H9 (cell line): Measurements from ENCODE around the gene FAM13A. TPM values are rescaled to one million over a fixed set of nuclear protein-coding genes. Genes with fewer than 3 reads are reported as not detected.
A peak's percentile ranks its signal among the peaks of the same experiment; 100 is the strongest.

Experiments
- DNase-seq: peaks from one replicate; pipeline ENCODE4 v3.0.0-alpha.2; 2017
- H2AFZ ChIP-seq: one replicate; pipeline ENCODE4 v1.6.1; 2013; ENCODE audit warnings: mild to moderate bottlenecking, low read length, control low read depth, moderate library complexity
- H2AK5ac ChIP-seq: 2 replicates; pipeline ENCODE4 v1.6.1; 2013; ENCODE audit warnings: low read length, control low read depth, mixed read lengths; ENCODE audit not compliant: insufficient read length
- H2BK120ac ChIP-seq: one replicate; pipeline ENCODE4 v1.6.1; 2013; ENCODE audit warnings: low read depth, mild to moderate bottlenecking, low read length, control low read depth, inconsistent platforms; ENCODE audit not compliant: poor library complexity, severe bottlenecking
- H2BK12ac ChIP-seq: 2 replicates; pipeline ENCODE4 v1.6.1; 2013; ENCODE audit warnings: low read length, control low read depth, mixed read lengths, low read depth; ENCODE audit not compliant: insufficient read length
- H2BK15ac ChIP-seq: 2 replicates; pipeline ENCODE4 v1.6.1; 2013; ENCODE audit warnings: low read depth, low read length, control low read depth
- H2BK20ac ChIP-seq: one replicate; pipeline ENCODE4 v1.6.1; 2013; ENCODE audit warnings: low read depth, mild to moderate bottlenecking, low read length, control low read depth, inconsistent platforms; ENCODE audit not compliant: poor library complexity, severe bottlenecking
- H2BK5ac ChIP-seq: 2 replicates; pipeline ENCODE4 v1.6.1; 2013; ENCODE audit warnings: low read length, control low read depth, mixed read lengths; ENCODE audit not compliant: insufficient read length
- H3K14ac ChIP-seq: 2 replicates; pipeline ENCODE4 v1.6.1; 2013; ENCODE audit warnings: low read length, control low read depth; ENCODE audit not compliant: insufficient read depth
- H3K18ac ChIP-seq: 2 replicates; pipeline ENCODE4 v1.6.1; 2013; ENCODE audit warnings: low read depth, mild to moderate bottlenecking, mixed read lengths, low read length, control low read depth; ENCODE audit not compliant: insufficient read length
- H3K23ac ChIP-seq: 2 replicates; pipeline ENCODE4 v1.6.1; 2013; ENCODE audit warnings: low read length, control low read depth, mixed read lengths, low read depth; ENCODE audit not compliant: insufficient read length
- H3K23me2 ChIP-seq: 2 replicates; pipeline ENCODE4 v1.6.1; 2013; ENCODE audit warnings: low read depth, mild to moderate bottlenecking, mixed read lengths, low read length, control low read depth; ENCODE audit not compliant: insufficient read length, poor library complexity, severe bottlenecking
- H3K27ac ChIP-seq: 2 replicates; pipeline ENCODE4 v1.5.1; 2013; ENCODE audit warnings: low read length, control low read depth, mixed read lengths, low read depth; ENCODE audit not compliant: insufficient read length
- H3K27me3 ChIP-seq: 2 replicates; pipeline ENCODE4 v1.6.1; 2013; ENCODE audit warnings: low read length, control low read depth, inconsistent platforms; ENCODE audit not compliant: insufficient read depth
- H3K4ac ChIP-seq: 2 replicates; pipeline ENCODE4 v1.6.1; 2013; ENCODE audit warnings: low read depth, mild to moderate bottlenecking, control low read depth, inconsistent platforms, low read length, moderate library complexity
- H3K4me1 ChIP-seq: 2 replicates; pipeline ENCODE4 v1.6.1; 2013; ENCODE audit warnings: low read length, control low read depth, inconsistent platforms; ENCODE audit not compliant: insufficient read depth
- H3K4me2 ChIP-seq: 2 replicates; pipeline ENCODE4 v1.6.1; 2013; ENCODE audit warnings: low read length, control low read depth, mixed read lengths; ENCODE audit not compliant: insufficient read length, insufficient read depth
- H3K56ac ChIP-seq: 2 replicates; pipeline ENCODE4 v1.6.1; 2013; ENCODE audit warnings: low read depth, mild to moderate bottlenecking, mixed read lengths, low read length, control low read depth; ENCODE audit not compliant: insufficient read length
- H3K79me1 ChIP-seq: 2 replicates; pipeline ENCODE4 v1.6.1; 2013; ENCODE audit warnings: low read depth, mild to moderate bottlenecking, moderate library complexity, low read length, control low read depth, inconsistent platforms; ENCODE audit not compliant: insufficient read depth, poor library complexity, severe bottlenecking
- H3K79me2 ChIP-seq: 2 replicates; pipeline ENCODE4 v1.6.1; 2013; ENCODE audit warnings: low read length, control low read depth, inconsistent platforms; ENCODE audit not compliant: insufficient read depth
- H3K9ac ChIP-seq: 2 replicates; pipeline ENCODE4 v1.6.1; 2013; ENCODE audit warnings: low read length, control low read depth, mixed read lengths; ENCODE audit not compliant: insufficient read length; ENCODE audit errors: extremely low read depth
- H3K9me3 ChIP-seq: one replicate; pipeline ENCODE4 v1.6.1; 2013; ENCODE audit warnings: low read depth, low read length, inconsistent platforms; ENCODE audit not compliant: control insufficient read depth
- H3T11ph ChIP-seq: one replicate; pipeline ENCODE4 v1.6.1; 2013; ENCODE audit warnings: mild to moderate bottlenecking, low read length, control low read depth, inconsistent platforms
- H4K20me1 ChIP-seq: one replicate; pipeline ENCODE4 v1.6.1; 2013; ENCODE audit not compliant: control insufficient read depth, insufficient read length, insufficient read depth
- H4K5ac ChIP-seq: 2 replicates; pipeline ENCODE4 v1.6.1; 2013; ENCODE audit warnings: low read depth, mild to moderate bottlenecking, mixed read lengths, low read length, control low read depth; ENCODE audit not compliant: insufficient read length
- H4K8ac ChIP-seq: replicated peaks from 2 replicates; pipeline ENCODE4 v1.6.1; 2013; ENCODE audit warnings: low read length, control low read depth, mixed read lengths, low read depth; ENCODE audit not compliant: insufficient read length
- H4K91ac ChIP-seq: 2 replicates; pipeline ENCODE4 v1.6.1; 2013; ENCODE audit warnings: low read depth, mild to moderate bottlenecking, moderate library complexity, mixed read lengths, low read length, control low read depth; ENCODE audit not compliant: insufficient read length
- H3K27ac Mint-ChIP-seq, 3 experiments: 2 replicates in 2 of 3; 3 replicates in 1 of 3; pipeline ENCODE4 v1.8.0; 2020 to 2021; ENCODE audit warnings: mixed read lengths in 3 of 3, mild to moderate bottlenecking in 1 of 3, moderate library complexity in 1 of 3
- H3K27me3 Mint-ChIP-seq: 2 replicates; pipeline ENCODE4 v1.8.0; 2021; ENCODE audit warnings: low read depth, mild to moderate bottlenecking, moderate library complexity, mixed read lengths
- H3K36me3 Mint-ChIP-seq, 3 experiments: 2 replicates in 2 of 3; 3 replicates in 1 of 3; pipeline ENCODE4 v1.8.0; 2020 to 2021; ENCODE audit warnings: low read depth in 3 of 3, mixed read lengths in 3 of 3; ENCODE audit not compliant: insufficient read depth in 1 of 3
- H3K4me1 Mint-ChIP-seq, 2 experiments: 2 replicates each; pipeline ENCODE4 v1.8.0; 2020; ENCODE audit warnings: mixed read lengths in 2 of 2
- H3K4me3 Mint-ChIP-seq, 2 experiments: 2 replicates in 1 of 2; 3 replicates in 1 of 2; pipeline ENCODE4 v1.8.0; 2020 to 2021; ENCODE audit warnings: mild to moderate bottlenecking in 2 of 2, mixed read lengths in 2 of 2, moderate library complexity in 1 of 2
- H3K9me3 Mint-ChIP-seq, 2 experiments: 2 replicates in 1 of 2; 3 replicates in 1 of 2; pipeline ENCODE4 v1.8.0; 2020; ENCODE audit warnings: mild to moderate bottlenecking in 2 of 2, mixed read lengths in 2 of 2, moderate library complexity in 1 of 2
- WGBS: extraction: QIAGEN DNeasy Blood & Tissue Kit; methylation state at CpG from one replicate; pipeline ENCODE4 v1.1.7; 2013; ENCODE audit warnings: missing lambda C conversion rate, low lambda C conversion rate, mixed read lengths; ENCODE audit not compliant: insufficient read length; ENCODE audit errors: extremely low coverage; 5-methylcytosine and 5-hydroxymethylcytosine counted together
- total RNA-seq: library from RNA; stranded (reverse); gene quantifications from 2 replicates; pipeline ENCODE4 v1.2.1, GENCODE V29; 2021
- TF ChIP-seq, protein P1 (sequence below): fragments of 200-600 bp; sonication (generic); conservative IDR thresholded peaks from 3 replicates; pipeline ENCODE4 v1.8.0; 2021; ENCODE audit warnings: antibody characterized with exemption, mild to moderate bottlenecking

Gene FAM13A
- total RNA-seq, 1 experiment from 2014 or later = 12.7 TPM

GRCh38 chr4:88823058-88823919, 233.7 kb downstream of the FAM13A start:
- H3K56ac ChIP-seq = no peak overlapping the region
- no peak overlapping the region for H4K91ac ChIP-seq
- H3K27me3 ChIP-seq = no peaks in the 10 kb centered on the region
- Mint-ChIP-seq H3K27ac (peak overlapping the region; percentile 96 to 98 (median 98)), H3K27me3 (no peaks in the 10 kb centered on the region), H3K4me3 (peak overlapping the region; percentile 67 to 79), H3K9me3 (no peaks in the 10 kb centered on the region), H3K4me1 (peaks cover 20 to 30% of the 10 kb centered on the region in 2 experiments), H3K36me3 (no peaks in the 10 kb centered on the region)
- H3K9ac ChIP-seq = peak overlapping the region; percentile 16
- H4K20me1 ChIP-seq = no peaks in the 10 kb centered on the region
- H2BK120ac ChIP-seq = no peak overlapping the region
- H3K23ac ChIP-seq = no peak overlapping the region
- no peak overlapping the region for H3T11ph ChIP-seq
- H2AFZ ChIP-seq = peak overlapping the region; percentile 78
- H3K23me2 ChIP-seq = peaks cover 3% of the 10 kb centered on the region
- H3K14ac ChIP-seq = peak overlapping the region; percentile 85
- WGBS = no CpG with 5 or more reads among the region's 16 CpGs
- peak overlapping the region; percentile 72 for H3K27ac ChIP-seq
- no peak overlapping the region for H2BK20ac ChIP-seq
- peak; percentile 89 for DNase-seq
- no peak overlapping the region for H2AK5ac ChIP-seq
- no peak overlapping the region for H2BK15ac ChIP-seq
- H2BK5ac ChIP-seq = no peak overlapping the region
- H3K79me2 ChIP-seq = no peaks in the 10 kb centered on the region
- no peak overlapping the region for H4K8ac ChIP-seq
- no peak overlapping the region for H2BK12ac ChIP-seq
- no peak overlapping the region for H3K4ac ChIP-seq
- H3K79me1 ChIP-seq = no peaks in the 10 kb centered on the region
- no peaks in the 10 kb centered on the region for H3K9me3 ChIP-seq
- H3K18ac ChIP-seq = peak overlapping the region; percentile 80
- H3K4me1 ChIP-seq = no peaks in the 10 kb centered on the region
- TF ChIP-seq, protein P1, sequence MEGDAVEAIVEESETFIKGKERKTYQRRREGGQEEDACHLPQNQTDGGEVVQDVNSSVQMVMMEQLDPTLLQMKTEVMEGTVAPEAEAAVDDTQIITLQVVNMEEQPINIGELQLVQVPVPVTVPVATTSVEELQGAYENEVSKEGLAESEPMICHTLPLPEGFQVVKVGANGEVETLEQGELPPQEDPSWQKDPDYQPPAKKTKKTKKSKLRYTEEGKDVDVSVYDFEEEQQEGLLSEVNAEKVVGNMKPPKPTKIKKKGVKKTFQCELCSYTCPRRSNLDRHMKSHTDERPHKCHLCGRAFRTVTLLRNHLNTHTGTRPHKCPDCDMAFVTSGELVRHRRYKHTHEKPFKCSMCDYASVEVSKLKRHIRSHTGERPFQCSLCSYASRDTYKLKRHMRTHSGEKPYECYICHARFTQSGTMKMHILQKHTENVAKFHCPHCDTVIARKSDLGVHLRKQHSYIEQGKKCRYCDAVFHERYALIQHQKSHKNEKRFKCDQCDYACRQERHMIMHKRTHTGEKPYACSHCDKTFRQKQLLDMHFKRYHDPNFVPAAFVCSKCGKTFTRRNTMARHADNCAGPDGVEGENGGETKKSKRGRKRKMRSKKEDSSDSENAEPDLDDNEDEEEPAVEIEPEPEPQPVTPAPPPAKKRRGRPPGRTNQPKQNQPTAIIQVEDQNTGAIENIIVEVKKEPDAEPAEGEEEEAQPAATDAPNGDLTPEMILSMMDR = no peak
- H3K4me2 ChIP-seq = peak overlapping the region; percentile 65
- H4K5ac ChIP-seq = no peak overlapping the region
